ENCODE results near the gene MAST4.
A peak's percentile ranks its signal among the peaks of the same experiment; 100 is the strongest.

The MAST4 gene

DNA sequence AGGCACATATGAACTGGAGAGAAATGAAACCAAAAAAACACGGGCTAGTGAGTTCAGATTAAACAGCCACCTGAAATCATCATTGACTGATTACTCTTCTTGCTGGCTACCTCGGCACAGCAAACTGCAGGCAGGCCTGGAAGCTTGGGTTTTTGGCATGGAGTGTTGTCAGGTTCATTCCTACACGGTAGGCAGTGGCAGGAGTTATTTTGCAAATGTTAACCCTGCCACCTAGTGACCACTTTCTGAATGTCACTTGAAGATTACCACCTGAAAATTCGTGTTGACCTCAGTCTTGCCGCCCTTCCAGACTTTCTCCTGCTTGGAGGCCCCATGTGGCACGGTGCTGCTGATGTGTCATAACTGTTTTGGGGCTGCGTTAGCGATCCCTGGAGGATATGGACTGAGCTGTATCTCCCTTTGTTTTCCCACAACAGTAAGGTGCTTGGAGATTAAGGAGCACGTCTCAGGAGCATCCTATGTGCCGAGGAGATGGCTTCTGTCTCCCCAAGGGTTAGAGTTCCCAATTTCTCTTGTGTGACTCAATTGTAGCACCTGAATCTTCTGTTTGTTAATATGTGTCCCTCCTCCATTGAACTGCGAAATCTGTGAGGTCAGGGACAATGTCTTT lies 613.1 kb downstream of the MAST4 start:
- H3K4me1 ChIP-seq (ENCODE audit: low read length) = peaks cover 57% of the 10 kb centered on the region
- H3K79me2 ChIP-seq (ENCODE audit: low read length) = no peaks in the 10 kb centered on the region
- H3K9ac ChIP-seq (ENCODE audit: low read length) = peak overlapping the region; percentile 47
- no peaks in the 10 kb centered on the region for H3K36me3 ChIP-seq (replicated peaks; ENCODE audit: low read depth, low read length)
- H2AFZ ChIP-seq (ENCODE audit: low read depth, low read length) = peak overlapping the region; percentile 67
- H3K27ac ChIP-seq (ENCODE audit: low read length) = no peak overlapping the region; the same call in 1 of the 2 replicates
- no peaks in the 10 kb centered on the region for H3K9me3 ChIP-seq (ENCODE audit: insufficient read depth, low read length)
- H3K4me2 ChIP-seq (ENCODE audit: low read length) = peak overlapping the region; percentile 85
- H3K4me3 ChIP-seq (ENCODE audit: low read length) = peak overlapping the region; percentile 71
- peaks cover 7% of the 10 kb centered on the region for H3K27me3 ChIP-seq (ENCODE audit: low read depth, low read length)
- H4K20me1 ChIP-seq (ENCODE audit: insufficient read depth, low read length) = no peaks in the 10 kb centered on the region
- TF ChIP-seq CTCF (IDR thresholded peaks at IDR 0.05; ENCODE audit: low read depth, low read length) (peak; percentile 64), EZH2phosphoT487 (IDR thresholded peaks at IDR 0.05; ENCODE audit: low read depth) (no peak)

- Histone ChIP-seq H2AFZ (ENCODE audit: low read depth, low read length) (no peak overlapping the region), H3K27me3 (ENCODE audit: low read depth, low read length) (peaks cover 7% of the 10 kb centered on the region), H3K27ac (ENCODE audit: low read length) (no peak overlapping the region), H3K79me2 (ENCODE audit: low read length) (no peaks in the 10 kb centered on the region), H3K4me3 (ENCODE audit: low read length) (no peak overlapping the region), H3K9ac (ENCODE audit: low read length) (no peak overlapping the region), H3K36me3 (replicated peaks; ENCODE audit: low read depth, low read length) (no peaks in the 10 kb centered on the region), H3K4me1 (ENCODE audit: low read length) (peaks cover 49% of the 10 kb centered on the region), H3K4me2 (ENCODE audit: low read length) (no peak overlapping the region), H4K20me1 (ENCODE audit: insufficient read depth, low read length) (no peaks in the 10 kb centered on the region), H3K9me3 (ENCODE audit: insufficient read depth, low read length) (no peaks in the 10 kb centered on the region)
- no peak for TF ChIP-seq EZH2phosphoT487 (IDR thresholded peaks at IDR 0.05; ENCODE audit: low read depth)
- TF ChIP-seq CTCF (IDR thresholded peaks at IDR 0.05; ENCODE audit: low read depth, low read length) = no peak
Measured at GRCh38 chr5:67211926-67212325, 615.7 kb downstream of the MAST4 start.

DNA sequence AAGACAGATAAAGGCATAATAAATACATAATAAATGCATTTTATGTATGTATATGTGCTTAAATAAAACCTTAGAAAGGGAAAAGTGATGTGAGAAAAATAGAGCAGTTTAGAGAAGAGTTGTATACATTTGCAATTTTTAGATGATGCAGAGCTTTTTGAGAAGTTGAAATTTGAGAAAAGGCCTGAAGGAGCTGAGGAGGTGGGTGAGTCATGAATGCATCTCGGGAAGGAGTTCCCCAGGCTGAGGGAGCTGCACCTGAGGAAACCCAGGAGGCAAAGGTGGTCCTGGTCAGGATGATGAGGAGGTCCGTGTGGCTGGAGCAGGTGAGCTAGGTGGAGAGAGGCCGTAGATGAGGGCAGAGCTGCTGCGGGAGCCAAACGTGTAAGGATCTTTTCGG lies 617.8 kb downstream of the MAST4 start:
- H3K4me1 ChIP-seq (ENCODE audit: low read length) = peaks cover 31% of the 10 kb centered on the region
- no peak overlapping the region for H2AFZ ChIP-seq (ENCODE audit: low read depth, low read length)
- TF ChIP-seq EZH2phosphoT487 (IDR thresholded peaks at IDR 0.05; ENCODE audit: low read depth) (no peak), CTCF (IDR thresholded peaks at IDR 0.05; ENCODE audit: low read depth, low read length) (no peak)
- H3K9ac ChIP-seq (ENCODE audit: low read length) = no peak overlapping the region
- H3K79me2 ChIP-seq (ENCODE audit: low read length) = no peaks in the 10 kb centered on the region
- peaks cover 7% of the 10 kb centered on the region for H3K27me3 ChIP-seq (ENCODE audit: low read depth, low read length)
- H4K20me1 ChIP-seq (ENCODE audit: insufficient read depth, low read length) = no peaks in the 10 kb centered on the region
- H3K4me2 ChIP-seq (ENCODE audit: low read length) = no peak overlapping the region
- H3K27ac ChIP-seq (ENCODE audit: low read length) = no peak overlapping the region
- H3K9me3 ChIP-seq (ENCODE audit: insufficient read depth, low read length) = no peaks in the 10 kb centered on the region
- no peaks in the 10 kb centered on the region for H3K36me3 ChIP-seq (replicated peaks; ENCODE audit: low read depth, low read length)
- H3K4me3 ChIP-seq (ENCODE audit: low read length) = no peak overlapping the region

- H3K27ac ChIP-seq (ENCODE audit: low read length) = no peak overlapping the region
- peaks cover 23% of the 10 kb centered on the region for H3K4me1 ChIP-seq (ENCODE audit: low read length)
- TF ChIP-seq CTCF (IDR thresholded peaks at IDR 0.05; ENCODE audit: low read depth, low read length) = no peak
- TF ChIP-seq EZH2phosphoT487 (IDR thresholded peaks at IDR 0.05; ENCODE audit: low read depth) = no peak
- H3K9ac ChIP-seq (ENCODE audit: low read length) = no peak overlapping the region
- H3K27me3 ChIP-seq (ENCODE audit: low read depth, low read length) = peaks cover under 1% of the 10 kb centered on the region; the same call in 1 of the 2 replicates
- H2AFZ ChIP-seq (ENCODE audit: low read depth, low read length) = no peak overlapping the region
- no peaks in the 10 kb centered on the region for H3K79me2 ChIP-seq (ENCODE audit: low read length)
- no peak overlapping the region for H3K4me2 ChIP-seq (ENCODE audit: low read length)
- no peaks in the 10 kb centered on the region for H4K20me1 ChIP-seq (ENCODE audit: insufficient read depth, low read length)
- H3K4me3 ChIP-seq (ENCODE audit: low read length) = no peak overlapping the region
- H3K36me3 ChIP-seq (replicated peaks; ENCODE audit: low read depth, low read length) = no peaks in the 10 kb centered on the region
- no peaks in the 10 kb centered on the region for H3K9me3 ChIP-seq (ENCODE audit: insufficient read depth, low read length)
Measured at GRCh38 chr5:67214707-67215447, 618.7 kb downstream of the MAST4 start.

All from OCI-LY3 (cell line).